HK-2 (cell line): ENCODE measurements around the gene ZC3H7A.

Experiments
- DNase-seq: peaks from one replicate; pipeline ENCODE4 v3.0.0-alpha.2; 2018; ENCODE audit not compliant: unreplicated experiment

Gene ZC3H7A

DNA sequence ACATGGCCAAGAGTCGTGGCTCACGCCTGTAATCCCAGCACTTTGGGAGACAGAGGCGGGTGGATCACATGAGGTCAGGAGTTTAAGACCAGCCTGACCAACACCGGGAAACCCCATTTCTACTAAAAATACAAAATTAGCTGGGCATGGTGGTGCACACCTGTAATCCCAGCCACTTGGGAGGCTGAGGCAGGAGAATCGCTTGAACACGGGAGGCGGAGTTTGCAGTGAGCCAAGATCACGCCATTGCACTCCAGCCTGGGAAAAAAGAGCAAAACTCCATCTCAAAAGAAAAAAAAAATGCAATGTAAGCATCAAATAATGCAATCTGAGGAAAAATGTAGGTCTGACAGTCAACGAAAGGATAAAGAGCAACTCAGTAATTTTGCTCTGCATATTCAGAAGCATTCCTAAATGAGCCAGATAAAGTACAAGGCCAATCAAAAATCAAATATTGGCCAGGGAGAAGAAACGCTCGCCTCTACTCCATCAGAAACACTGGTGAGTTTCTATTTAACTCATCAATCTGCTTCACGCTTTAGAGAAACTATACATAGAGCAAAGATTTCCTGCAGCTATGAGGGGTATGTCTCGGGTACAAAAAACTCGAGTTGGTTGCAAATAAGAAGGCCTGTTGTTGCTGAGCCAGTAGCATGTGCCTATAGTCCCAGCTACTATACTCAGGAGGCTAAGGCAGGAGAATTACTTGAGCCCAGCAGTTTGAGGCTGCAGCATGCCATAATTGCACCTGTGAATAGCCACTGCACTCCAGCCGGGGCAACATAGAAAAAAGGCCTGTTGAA lies 58.1 kb downstream of the ZC3H7A start:
- no peak for DNase-seq

DNA sequence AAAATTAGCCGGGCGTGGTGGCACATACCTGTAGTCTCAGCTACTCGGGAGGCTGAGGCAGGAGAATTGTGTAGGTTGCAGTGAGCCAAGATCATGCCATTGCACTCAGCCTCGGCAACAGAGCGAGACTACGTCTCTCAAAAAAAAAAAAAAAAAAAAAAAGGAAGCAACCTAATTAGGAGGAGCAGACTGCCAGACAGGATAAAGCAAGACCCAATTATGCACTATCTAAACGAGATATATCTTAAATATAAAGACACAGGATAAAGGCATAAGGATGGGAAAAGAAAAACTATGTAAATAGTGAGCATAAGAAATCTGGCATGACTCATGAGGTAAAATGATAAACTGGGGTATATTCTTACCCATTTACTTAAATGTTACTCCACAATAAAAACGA lies 59.3 kb downstream of the ZC3H7A start:
- no peak for DNase-seq

DNA sequence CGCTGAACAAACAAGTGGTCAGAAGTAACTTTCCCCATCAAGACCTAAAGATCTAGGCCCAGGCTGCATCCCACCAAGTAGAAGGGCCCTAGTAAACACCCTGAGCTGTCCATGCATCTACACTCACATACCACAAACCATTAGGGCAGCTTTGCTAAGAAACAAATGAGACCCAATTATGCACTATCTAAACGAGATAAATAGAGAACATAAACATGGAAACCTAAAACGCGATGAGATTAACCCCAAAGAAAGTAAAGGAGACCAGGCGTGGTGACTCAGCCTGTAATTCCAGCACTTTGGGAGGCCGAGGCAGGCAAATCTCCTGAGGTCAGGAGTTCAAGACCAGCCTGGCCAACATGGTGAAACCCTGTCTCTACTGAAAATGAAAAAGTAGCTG lies 60.2 kb downstream of the ZC3H7A start:
- DNase-seq, result no peak

- no peak for DNase-seq
Observed at GRCh38 chr16:11735787-11736186, 61.3 kb downstream of the ZC3H7A start.

DNA sequence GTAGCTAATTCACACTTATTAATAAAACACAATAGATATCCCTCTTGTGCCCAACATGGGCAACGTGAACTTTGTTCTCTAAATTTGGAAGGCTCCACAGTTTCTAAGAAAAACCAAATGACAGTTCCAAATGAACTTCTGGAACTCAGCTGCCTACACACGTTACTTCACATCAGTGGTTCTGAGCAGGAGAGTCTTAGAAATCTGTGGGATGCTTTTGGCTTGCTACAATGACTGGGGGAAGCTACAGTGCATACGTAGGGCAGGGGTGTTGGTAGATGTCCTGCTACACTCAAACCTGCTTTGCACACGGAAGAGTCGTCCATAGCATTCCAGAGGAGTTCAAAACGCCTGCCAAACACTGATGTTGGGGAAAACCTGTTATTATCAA lies 62.4 kb downstream of the ZC3H7A start:
- DNase-seq, result no peak

DNA sequence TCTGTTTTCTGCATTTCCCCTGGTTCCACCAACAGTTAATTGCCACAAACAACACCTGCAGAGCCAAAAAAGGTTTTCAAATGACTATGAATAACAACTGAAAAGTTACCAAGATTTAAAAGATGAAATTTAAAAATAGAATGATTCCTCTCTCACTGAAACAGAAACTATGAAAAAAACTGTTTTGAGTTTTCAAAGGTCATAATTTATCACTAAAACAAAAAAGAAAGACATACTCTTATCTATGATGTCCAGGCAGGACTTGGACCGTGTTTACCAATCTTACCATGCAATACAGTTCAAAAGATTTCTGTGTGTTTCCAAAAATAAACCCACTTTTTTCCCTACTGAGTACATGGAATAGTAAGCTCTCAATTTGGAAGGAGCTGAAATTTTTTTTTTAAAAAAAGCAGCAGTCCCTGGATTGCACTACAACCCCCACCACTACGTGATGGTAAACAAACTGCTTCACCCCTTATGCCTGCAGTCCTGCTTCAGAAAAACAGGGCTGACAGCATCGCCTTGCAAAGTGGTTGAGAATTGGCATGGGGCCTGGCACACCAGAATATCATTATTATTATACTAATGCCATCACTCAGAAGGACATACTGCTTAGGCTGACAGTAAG lies 62.9 kb downstream of the ZC3H7A start:
- DNase-seq, result no peak

DNA sequence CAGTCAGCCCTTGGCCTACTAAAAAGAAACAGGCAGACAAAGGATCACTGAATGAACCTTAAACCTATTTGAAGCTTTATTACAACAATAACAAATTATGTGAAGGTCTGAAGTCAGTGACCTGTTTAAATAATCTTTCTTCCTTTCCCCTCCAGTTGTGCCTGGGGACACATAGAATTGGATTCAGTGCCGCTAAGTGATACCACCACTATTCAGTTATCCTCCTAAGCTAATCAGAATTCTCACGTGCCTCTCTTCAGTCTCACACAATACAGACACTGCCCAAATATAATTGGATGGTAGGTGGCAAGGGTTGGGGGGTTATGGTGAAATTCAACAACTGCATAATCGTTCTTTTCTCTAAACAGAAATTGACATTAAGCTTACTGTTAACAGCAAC lies 65.8 kb downstream of the ZC3H7A start:
- no peak for DNase-seq

- no peak for DNase-seq
Observed at GRCh38 chr16:11729787-11730186, 67.3 kb downstream of the ZC3H7A start.

DNA sequence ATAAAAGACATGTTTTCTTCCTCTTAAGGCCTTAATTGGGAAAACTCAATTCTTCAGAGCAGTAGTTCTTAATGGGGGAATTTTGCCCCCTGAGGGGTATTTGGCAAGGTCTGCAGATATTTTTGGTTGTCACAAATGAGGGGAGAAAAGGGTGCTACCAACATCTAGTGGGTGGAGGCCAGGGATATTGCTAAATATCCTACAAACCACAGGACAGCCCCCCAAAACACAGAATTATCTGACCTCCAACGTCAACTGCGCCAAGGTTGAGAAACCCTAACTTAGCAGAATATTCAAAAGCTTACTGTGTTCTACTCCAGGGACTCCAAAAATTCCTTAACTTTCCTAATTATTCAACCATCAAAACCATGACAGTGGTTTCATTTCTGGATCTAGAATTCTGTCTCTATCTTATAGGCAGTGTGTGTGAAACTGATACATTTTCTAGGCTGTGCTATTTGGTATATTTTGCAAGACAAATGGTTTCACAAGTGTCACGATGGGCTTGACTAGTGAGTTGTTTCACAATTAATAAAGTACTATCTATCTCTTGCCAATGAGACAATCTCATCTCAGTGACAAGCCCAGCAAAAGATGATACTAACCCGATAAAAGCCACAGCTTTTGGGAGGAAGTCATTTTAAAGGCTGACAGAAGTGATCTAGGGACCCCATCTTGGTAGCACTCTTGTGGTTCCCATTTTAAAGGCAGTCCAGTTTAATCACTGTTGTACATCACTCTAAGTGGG lies 69.1 kb downstream of the ZC3H7A start:
- DNase-seq, result no peak

- no peak for DNase-seq
Observed at GRCh38 chr16:11726008-11726407, 71.0 kb downstream of the ZC3H7A start.

DNA sequence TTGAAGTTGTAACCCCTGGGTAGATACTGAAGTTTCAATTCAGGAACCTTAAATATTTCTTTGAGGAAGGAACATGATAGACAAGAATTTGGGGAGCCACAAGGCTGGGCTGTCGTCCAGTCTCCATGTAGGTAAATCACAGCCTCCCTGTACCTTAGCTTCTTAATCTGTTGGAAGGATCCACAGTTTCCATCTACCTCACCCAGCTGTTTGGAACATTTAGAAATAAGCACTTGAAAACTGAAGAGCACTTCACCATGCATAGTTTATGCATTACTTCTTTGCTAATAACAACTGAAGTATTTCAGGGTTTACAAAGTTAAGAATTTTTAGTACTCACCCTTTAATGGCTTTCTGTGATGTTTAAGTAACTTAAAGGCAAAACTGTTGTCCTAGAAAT lies 71.6 kb downstream of the ZC3H7A start:
- DNase-seq, result no peak

DNA sequence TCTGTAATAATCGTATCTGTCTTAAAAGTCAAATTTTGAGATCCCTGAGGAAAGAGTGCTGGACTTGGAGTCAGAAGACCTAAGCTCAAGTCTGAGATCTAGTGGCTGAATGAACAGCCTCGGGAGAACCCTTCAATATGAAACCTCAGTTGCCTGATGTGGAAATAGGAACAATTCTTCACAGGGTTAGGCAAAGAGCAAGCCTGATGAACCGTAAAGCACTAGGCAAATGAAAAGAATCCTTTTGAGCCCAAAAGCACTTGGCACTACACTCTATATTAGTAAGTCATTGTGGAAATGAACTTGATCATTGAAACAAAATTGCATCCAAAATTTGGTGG lies 74.6 kb downstream of the ZC3H7A start:
- DNase-seq, result no peak

GRCh38 chr16:11721781-11722467 lies 75.1 kb downstream of the ZC3H7A start:
- peak; percentile 17 for DNase-seq

- DNase-seq, result no peak
Observed at GRCh38 chr16:11719762-11720161, 77.3 kb downstream of the ZC3H7A start.

DNA sequence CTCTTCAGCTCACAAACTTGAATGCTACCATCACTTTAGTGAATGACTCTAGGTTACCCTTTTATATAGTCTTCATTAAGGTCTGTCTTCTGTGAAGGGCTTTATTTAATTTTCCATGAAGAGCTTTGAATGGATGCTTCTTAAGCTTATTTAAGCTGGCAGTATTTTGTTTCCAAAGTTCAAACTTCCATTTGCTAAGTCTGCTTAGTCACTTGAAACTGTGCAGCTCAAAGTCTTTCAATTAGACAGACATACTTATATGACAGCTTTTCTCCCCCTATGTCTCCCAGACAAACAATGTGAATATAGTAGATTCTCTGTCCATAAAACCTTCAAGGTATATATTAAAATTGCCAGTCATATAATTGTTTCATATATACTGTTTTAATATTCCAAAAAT lies 77.9 kb downstream of the ZC3H7A start:
- DNase-seq, result no peak

DNA sequence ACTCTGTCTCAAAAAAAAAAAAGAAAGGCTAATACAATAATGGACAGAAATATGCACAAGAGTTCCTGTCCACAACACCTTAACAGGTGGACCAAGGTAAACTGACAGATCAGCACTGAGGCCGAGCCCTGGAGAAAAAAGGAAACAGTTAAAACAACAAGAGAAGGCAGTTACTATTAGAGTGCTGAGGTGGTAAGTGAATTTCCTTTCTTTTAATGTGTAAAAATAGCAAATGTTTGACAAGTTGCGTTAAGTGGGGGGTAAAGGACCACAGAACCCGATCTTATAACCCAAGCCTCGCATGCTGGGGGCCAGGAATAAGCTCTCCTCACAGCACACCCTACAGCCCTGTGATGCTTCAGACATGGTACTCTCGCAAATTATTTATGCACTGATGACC lies 79.2 kb downstream of the ZC3H7A start:
- DNase-seq, result no peak

DNA sequence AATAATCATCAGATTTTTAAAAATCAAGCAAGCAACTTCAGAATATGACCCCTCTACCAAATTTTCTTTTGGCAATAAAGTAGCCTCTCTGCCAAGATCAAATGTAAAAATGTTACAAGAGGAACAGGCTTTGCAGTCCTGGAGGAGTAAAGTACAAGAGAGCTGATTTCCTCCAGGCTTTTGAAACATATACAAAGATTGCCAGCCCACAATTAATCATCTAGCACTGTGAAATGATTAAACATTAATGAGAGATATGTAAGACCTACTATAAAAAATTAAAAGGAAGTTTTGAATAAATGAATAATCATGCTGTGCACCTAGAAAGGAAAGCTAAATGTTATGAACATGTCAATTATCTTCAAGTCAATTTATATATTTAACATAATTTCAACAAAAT lies 80.7 kb downstream of the ZC3H7A start:
- no peak for DNase-seq

- no peak for DNase-seq
Observed at GRCh38 chr16:11715246-11715947, 81.7 kb downstream of the ZC3H7A start.

- no peak for DNase-seq
Observed at GRCh38 chr16:11712122-11712521, 84.9 kb downstream of the ZC3H7A start.

GRCh38 chr16:11711662-11712061 lies 85.4 kb downstream of the ZC3H7A start:
- no peak for DNase-seq

DNA sequence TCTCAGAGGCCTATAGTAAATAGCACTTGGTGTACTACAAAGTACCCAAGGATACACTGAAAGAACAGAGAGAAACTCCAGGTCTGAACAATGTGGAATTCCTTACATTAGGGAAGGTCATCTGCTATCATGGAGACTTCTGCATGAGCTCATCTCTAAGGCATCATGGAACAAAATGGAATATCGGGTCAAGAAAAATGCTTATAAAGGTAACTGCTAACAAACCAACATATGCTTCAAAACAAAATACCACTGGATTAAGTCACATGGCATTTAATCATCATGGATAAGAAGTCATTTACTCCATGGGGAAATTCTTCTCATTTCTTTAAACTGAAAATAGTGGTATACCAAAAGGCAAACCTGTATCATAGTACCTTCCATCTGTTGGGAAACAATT lies 88.6 kb downstream of the ZC3H7A start:
- no peak for DNase-seq

- DNase-seq, result no peak
Observed at GRCh38 chr16:11707679-11708197, 89.3 kb downstream of the ZC3H7A start.
